IPS DF 19.7 (cell line): Measurements from ENCODE around the gene SLC13A1.
"Not testable (repeated sequence)": the region's sequence is repeated elsewhere in the genome, so short reads cannot be mapped to it uniquely, and the experiment has no call there.

Experiments used
- DNase-seq: peaks from one replicate; pipeline ENCODE4 v3.0.0-alpha.2; 2013; ENCODE audit warnings: low read depth, low spot score

Gene SLC13A1

DNA sequence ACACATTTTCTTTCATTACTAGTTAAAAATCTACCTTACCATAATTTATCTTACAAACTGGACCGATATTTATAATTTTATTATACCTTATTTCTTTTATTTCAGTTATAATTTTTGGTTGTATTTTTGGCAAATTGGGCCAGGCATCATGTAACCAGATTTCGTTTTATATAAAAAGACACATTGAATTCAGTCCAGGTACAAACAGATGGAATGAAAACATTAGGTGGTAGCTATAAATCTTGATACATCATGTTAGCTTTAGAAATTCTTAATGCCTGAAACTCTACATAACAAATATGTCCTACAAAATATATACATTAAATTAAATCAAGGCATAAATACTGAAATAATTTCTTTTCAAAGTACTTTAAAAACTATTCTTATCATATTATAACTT, 73.1 kb downstream of the SLC13A1 start:
- no peak for DNase-seq

DNA sequence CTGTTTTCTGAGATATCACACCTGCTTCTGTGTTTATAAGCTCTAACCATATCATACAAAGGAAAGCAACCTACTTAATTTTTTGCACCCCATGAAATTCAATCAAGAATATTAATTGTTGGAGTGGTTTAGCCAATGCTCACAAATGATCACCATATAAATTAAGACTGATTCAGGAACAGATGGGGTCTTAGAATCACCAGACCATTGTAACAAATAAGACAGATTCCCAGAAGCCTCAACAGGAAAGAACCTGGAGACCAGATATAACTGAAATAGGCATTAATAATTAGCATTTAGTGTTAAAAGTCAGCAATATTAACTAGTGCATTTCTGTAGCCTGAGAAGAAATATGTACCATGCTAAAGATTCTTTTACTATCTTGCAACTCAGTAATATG, 73.6 kb downstream of the SLC13A1 start:
- no peak for DNase-seq

DNA sequence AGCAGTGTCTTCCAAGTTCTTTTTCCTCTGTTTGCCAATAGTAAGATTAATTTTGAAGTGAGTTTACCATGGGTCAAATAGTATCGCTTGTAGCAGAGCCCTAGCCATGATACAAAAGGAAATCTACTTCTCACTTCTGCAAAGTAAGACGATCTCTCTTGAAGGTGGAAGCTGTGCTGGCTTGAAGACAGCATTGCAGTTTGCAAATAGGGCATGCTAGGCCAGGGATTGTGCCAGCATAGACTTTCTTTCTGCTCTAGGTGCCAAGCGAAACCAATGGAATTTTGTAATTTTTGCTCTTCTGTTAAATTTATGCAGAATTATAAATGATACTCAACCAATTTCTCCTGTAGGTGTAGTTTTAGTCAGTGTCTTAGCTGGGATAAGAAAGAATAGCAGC, 74.5 kb downstream of the SLC13A1 start:
- DNase-seq = no peak

DNA sequence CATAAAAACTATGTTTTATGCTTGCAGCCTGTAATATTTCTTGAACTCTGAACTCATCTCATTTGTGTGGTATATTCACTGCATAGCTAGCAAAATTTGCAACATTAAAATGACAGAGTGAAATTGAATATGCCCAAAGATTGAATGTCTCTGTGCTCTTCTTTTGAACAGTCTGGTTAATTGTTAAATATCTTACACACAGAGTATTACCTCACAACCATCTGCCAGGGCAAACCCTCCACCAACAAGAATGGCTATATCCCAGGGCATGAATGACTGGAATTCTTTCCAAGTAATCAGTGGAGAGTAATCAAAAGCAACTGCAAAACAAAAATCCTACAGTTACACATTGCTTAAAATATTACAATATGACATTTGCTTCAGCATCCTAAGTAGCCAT, 76.9 kb downstream of the SLC13A1 start:
- no peak for DNase-seq

DNA sequence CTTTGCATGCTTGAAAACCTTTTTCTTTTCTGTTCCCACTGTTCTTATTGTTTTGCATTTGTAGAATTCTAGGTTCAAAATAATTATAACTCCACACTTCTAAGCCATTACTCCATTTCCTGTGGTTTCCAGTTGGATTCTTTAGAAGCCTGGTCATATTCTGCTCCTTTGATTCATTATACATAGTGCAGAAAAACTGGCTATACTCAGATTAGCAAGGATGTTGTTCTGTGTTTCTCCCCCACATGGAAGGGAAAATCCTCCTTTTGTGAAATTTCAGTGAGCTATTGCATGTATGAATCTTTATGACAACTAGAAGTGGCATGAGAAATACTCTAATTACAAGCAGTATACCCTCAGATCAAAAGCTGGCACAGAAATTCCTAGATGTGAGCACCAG, 79.5 kb downstream of the SLC13A1 start:
- DNase-seq = no peak

DNA sequence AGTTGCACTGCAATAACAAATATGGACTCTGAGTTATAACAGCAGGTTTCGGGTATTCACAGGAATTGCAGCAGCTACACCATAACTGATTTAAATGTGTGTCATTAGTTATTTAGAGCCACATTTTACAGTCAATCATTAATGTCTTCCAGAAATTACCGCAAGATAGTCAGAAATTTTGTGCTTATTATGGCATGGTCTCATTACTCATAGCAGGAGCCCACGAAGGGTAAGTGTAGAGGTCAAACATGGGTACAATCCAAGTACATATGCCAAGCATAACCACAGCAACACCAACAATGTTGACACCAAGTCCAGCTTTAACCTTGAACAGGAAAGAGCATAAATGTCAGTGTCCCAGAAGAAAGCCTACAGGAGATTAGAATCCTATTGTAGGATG, 84.4 kb downstream of the SLC13A1 start:
- DNase-seq = no peak

DNA sequence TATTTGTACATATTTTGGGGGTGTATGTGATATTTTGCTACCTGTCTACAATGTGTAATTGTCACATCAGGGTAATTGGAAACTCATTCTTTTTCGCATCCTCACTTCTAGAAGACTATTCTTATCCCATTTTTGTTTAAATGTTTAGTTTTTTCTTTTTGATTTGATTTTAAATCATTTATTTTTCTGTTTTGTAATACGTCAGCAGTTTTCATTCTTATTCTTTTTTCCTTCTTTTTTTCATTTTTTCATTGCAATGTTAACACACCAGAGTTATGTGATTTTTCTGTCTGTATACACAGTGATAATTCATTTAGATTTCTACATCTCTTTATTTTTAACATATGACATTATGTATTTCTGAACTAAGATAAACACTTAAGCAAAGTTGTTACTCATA, 85.5 kb downstream of the SLC13A1 start:
- DNase-seq = no peak

DNA sequence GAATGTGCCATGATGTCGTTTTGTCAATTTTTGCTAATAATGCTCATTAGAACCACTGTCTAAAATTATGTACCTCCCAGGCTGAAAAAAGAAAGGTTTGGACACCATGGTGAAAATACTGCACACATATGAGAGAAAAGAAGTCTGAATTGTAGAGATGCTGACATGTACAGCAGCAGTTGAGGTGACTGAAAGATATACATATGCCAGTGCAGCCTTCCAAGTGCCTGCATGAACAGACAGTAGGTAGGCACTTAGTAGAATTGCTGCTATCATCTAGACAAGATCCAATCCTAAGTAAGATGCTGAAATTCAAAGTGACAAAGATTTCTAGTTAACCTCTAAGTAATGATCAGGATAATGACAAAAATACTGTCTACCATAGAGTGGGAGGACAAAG, 86.9 kb downstream of the SLC13A1 start:
- no peak for DNase-seq

DNA sequence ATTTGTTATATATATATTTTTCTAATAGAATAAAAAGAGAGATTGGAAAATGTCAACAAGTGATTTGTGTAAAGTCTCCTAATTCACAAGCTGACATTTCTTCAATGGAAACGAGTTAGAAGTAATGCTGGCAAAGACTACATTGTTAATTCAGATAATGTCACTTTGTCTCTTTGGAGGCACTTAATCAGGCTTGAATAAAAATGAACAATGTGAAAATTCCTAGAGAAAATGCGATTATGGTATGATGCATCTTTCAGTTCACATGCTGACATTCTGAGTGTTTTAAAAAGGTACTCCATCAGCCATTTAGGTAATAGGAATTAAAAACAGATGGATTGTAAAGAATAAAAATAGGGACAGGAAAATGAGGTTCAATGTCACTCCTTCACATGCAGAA, 100.1 kb downstream of the SLC13A1 start:
- DNase-seq = no peak

DNA sequence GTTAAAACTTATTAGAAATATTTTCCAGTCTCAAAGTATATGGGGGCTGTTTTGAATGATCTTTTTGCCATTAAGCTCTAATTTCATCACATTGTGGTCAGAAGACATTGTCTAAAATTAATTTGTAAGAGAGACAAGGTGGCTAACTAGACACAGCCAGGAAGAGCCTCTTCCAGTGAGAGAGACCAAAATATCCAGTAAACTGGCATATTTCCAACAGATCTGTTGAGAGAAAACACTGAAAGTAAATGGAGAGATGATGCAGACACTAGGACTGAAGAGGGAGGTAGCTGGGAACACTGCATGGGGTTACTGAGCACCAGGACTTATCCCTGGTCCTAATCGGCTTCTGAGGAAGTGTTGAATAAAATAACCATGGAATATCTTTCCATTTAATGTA, 102.8 kb downstream of the SLC13A1 start:
- DNase-seq = no peak

DNA sequence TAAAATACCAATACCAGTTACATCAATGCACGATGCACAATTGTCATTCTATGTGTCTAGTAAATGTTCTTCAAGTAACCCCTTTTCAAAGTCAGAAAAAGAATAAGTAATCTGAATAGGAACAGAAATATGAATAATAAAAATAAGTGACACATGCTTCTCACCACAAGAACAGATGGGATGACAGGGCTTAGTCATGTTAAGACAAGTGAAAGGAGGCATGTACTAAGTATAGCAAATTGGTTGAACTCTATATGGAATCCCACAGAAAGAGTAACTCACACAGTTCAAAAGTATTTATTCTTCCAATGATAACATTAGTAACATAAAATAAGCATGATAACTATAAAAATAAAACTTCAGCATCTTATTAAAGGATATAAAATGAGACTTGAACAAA, 103.3 kb downstream of the SLC13A1 start:
- no peak for DNase-seq

DNA sequence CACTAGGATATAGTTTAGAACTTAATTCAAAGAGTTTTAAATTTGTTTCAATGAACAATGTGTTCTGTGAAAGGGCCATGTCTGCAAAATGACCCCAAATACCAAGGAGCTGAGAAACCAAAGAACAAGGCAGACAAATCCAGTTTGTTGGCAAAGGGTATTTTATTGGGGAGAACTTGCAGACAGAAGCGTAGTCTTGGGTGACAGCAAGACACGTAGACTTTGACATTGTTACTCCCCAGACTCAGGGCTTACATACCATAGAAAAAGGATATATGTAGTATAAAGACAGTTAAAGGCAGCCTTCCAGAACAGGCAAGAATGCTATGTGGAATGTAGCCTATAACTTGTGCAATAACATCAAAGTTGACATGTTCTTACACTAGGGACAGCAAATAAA, 109.3 kb downstream of the SLC13A1 start:
- DNase-seq = no peak

DNA sequence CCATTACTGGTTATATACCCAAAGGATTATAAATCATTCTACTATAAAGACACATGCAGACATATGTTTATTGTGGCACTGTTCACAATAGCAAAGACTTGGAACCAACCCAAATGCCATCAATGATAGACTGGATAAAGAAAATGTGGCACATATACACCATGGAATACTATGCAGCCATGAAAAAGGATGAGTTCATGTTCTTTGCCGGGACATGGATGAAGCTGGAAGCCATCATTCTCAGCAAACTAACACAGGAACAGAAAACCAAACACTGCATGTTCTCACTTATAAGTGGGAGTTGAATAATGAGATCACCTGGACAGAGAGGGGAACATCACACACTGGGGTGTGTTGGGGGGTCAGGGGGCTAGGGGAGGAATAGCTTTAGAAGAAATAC, 112.9 kb downstream of the SLC13A1 start:
- DNase-seq = not testable (repeated sequence)

DNA sequence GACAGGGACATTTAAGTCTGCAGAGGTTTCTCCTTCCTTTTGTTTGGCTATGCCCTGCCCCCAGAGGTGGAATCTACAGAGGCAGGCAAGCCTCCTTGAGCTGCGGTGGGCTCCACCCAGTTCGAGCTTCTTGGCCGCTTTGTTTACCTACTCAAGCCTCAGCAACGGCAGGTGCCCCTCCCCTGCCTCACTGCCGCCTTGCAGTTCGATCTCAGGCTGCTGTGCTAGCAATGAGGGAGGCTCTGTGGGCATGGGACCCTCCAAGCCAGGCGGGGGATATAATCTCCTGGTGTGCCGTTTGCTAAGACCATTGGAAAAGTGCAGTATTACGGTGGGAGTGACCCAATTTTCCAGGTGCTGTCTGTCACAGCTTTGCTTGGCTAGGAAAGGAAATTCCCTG, 114.9 kb downstream of the SLC13A1 start:
- not testable (repeated sequence) for DNase-seq

DNA sequence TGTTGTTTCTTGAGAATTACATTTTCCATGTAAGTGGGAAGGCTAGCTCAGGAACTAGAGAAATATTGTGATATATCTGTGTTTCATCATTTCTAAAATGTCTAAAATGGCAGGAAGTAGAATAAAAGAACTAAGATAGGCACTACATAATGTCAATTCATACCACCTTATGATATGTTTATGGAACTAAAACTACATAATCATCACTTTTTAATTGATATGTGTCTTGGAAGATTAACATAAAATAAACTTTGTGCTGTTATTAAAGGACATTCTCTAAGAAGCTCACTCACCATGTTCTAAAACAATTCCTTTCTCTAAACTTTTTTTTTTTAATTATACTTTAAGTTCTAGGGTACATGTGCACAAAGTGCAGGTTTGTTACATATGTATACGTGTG, 120.7 kb downstream of the SLC13A1 start:
- DNase-seq = no peak

DNA sequence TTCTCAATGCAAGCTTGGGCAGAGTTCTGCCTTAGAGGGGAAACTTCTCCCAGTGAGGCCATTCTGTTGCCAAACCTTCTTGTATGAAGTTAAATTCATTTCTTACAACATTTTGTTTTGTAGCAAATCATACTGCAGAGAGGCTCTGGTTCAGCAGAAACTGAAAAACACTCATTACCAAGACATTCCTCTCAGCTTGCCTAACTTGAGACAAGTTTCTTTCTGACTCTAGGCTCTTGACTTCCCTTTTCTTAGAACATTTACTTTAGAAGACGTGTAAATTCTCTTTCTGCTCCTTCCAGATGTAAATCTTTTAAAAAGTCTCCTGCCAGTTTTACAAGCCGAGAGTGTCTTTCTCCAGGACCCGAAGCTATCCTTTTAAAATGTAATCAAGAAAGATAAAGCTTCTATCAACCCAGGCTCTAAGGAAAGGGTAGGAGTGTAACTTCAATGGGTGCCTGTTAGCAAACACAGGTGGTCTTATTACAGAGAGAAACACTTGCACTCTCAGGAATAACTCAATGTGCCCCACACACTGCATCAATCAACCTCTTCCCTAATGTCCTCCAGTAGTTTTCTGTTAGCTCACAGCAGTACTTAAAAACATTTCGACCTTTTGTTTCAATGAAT, 123.8 kb downstream of the SLC13A1 start:
- DNase-seq = no peak

DNA sequence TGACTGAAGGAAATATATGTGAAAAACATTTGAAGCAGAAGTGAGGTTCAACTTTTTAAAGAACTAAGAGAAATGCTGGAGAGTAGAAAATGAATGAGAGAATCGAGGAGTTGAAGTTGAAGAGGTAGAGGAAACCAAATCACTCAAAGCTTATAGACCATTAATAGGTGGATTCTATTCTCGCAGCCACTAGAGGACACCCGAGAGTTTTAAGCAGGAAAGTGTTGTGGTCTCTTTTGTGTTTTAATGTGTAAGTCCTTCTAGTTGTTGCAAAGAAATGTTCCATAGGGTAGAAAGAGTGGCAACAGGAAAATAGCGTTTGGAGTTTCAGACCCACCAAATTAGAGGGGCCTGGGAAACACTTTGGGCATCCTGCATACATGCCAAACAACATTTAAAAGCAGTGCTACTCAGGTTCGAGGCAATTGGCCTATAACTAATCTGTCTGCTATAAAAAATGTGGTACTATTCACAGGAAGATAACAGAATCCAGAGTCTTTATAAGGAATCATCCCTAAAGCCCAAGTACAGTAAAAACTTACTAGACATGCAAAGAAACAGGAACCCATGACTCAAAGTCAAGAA, 129.0 kb downstream of the SLC13A1 start:
- peak; percentile 2 for DNase-seq

DNA sequence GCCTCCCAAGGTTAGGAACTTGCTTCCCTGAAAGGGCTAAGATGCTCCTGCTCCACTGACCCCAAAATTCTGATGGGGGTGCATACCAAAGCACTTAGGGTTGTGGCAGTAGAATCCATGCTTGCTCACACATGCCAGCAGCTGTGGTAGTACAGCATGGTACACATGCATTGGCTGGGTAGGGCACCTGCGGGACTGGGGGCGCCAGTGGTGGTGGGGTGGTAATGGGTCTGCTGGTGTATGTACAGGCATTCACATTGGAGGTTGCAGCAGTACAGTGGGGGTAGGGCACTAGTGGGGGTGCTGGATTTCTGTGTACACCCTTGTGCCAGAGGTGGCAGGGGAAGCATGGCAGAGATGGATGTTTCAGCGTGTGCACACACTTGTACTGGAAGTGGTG, 132.0 kb downstream of the SLC13A1 start:
- DNase-seq = no peak
